ENCODE data around the gene SGIP1.

DNA sequence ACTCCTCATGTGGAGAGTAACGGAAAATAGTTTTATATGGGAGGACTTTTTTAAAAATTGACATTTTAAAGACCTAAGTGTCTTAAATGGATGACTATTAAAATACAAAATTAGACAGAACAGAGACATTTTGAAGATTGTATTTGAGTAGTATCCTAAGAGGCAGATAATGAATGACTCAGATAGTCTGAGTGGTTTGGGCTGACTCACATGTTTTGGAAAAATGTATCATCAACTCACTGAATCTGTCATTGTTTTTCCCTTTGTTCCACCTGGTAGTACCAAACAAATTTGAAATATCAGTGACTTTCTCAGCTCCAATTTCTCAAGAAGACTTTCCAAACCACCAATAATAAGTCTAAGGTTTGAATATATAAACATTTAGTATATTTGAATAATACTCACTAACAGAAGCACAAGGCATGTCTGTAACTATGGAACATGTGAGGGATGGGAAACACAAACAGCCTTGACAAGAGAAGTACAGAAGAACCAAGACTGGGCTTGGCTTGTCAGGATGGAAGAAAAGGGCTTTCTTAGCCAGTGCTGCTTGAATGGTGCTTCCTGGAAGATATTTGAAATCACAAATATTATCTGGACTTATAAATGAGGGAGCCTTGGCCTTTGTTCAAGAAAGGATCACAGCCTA lies 90.6 kb downstream of the SGIP1 start:
- TF ChIP-seq, protein P1, sequence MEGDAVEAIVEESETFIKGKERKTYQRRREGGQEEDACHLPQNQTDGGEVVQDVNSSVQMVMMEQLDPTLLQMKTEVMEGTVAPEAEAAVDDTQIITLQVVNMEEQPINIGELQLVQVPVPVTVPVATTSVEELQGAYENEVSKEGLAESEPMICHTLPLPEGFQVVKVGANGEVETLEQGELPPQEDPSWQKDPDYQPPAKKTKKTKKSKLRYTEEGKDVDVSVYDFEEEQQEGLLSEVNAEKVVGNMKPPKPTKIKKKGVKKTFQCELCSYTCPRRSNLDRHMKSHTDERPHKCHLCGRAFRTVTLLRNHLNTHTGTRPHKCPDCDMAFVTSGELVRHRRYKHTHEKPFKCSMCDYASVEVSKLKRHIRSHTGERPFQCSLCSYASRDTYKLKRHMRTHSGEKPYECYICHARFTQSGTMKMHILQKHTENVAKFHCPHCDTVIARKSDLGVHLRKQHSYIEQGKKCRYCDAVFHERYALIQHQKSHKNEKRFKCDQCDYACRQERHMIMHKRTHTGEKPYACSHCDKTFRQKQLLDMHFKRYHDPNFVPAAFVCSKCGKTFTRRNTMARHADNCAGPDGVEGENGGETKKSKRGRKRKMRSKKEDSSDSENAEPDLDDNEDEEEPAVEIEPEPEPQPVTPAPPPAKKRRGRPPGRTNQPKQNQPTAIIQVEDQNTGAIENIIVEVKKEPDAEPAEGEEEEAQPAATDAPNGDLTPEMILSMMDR (conservative IDR thresholded peaks at IDR 0.05; ENCODE audit: low read depth, low read length): no peak
- no peak for TF ChIP-seq EZH2 (IDR thresholded peaks at IDR 0.05; ENCODE audit: borderline replicate concordance, low read depth, low read length, poor library complexity, severe bottlenecking)
